GM23248 (cell line): ENCODE data around the gene SDC1. TPM values are rescaled to one million over a fixed set of nuclear protein-coding genes. Genes with fewer than 3 reads are reported as not detected.

ENCODE experiments used
- DNase-seq: peaks from one replicate; pipeline ENCODE4 v3.0.0-alpha.2; 2015
- H2AFZ ChIP-seq: fragments of 200-600 bp; sonication (generic); 2 replicates; pipeline ENCODE4 v1.6.1; 2016; ENCODE audit warnings: antibody characterized with exemption
- H3F3A ChIP-seq: fragments of 200-600 bp; sonication (generic); 2 replicates; pipeline ENCODE4 v1.6.1; 2016; ENCODE audit warnings: mild to moderate bottlenecking, antibody characterized with exemption, mixed run types; ENCODE audit not compliant: insufficient read depth
- H3K27ac ChIP-seq: fragments of 200-600 bp; sonication (generic); 2 replicates; pipeline ENCODE4 v1.5.1; 2016; ENCODE audit warnings: mild to moderate bottlenecking
- H3K27me3 ChIP-seq: fragments of 200-600 bp; sonication (generic); replicated peaks from 2 replicates; pipeline ENCODE4 v1.6.1; 2016; ENCODE audit warnings: mild to moderate bottlenecking; ENCODE audit not compliant: insufficient read depth
- H3K36me3 ChIP-seq: fragments of 200-600 bp; sonication (generic); 2 replicates; pipeline ENCODE4 v1.6.1; 2016; ENCODE audit warnings: low read depth, mild to moderate bottlenecking
- H3K4me1 ChIP-seq: fragments of 200-600 bp; sonication (generic); 2 replicates; pipeline ENCODE4 v1.6.1; 2016; ENCODE audit warnings: mild to moderate bottlenecking; ENCODE audit not compliant: insufficient read depth
- H3K4me2 ChIP-seq: fragments of 200-600 bp; sonication (generic); one replicate; pipeline ENCODE4 v1.6.1; 2016; ENCODE audit warnings: mild to moderate bottlenecking; ENCODE audit not compliant: unreplicated experiment
- H3K4me3 ChIP-seq: fragments of 200-600 bp; sonication (generic); 2 replicates; pipeline ENCODE4 v1.5.1; 2016; ENCODE audit warnings: mild to moderate bottlenecking
- H3K79me2 ChIP-seq: fragments of 200-600 bp; sonication (generic); 2 replicates; pipeline ENCODE4 v1.6.1; 2016; ENCODE audit warnings: mild to moderate bottlenecking; ENCODE audit not compliant: insufficient read depth
- H3K9ac ChIP-seq: fragments of 200-600 bp; sonication (generic); 2 replicates; pipeline ENCODE4 v1.6.1; 2016; ENCODE audit warnings: mild to moderate bottlenecking
- H3K9me2 ChIP-seq: fragments of 200-600 bp; sonication (generic); 2 replicates; pipeline ENCODE4 v1.6.1; 2016; ENCODE audit warnings: mixed run types, mild to moderate bottlenecking, moderate library complexity; ENCODE audit not compliant: insufficient read depth
- H3K9me3 ChIP-seq: fragments of 200-600 bp; sonication (generic); one replicate; pipeline ENCODE4 v1.6.1; 2017; ENCODE audit warnings: low read depth
- H4K20me1 ChIP-seq: fragments of 200-600 bp; sonication (generic); 2 replicates; pipeline ENCODE4 v1.6.0; 2016; ENCODE audit not compliant: insufficient read depth
- EZH2 ChIP-seq: fragments of 200-600 bp; sonication (generic); IDR thresholded peaks from 2 replicates; pipeline ENCODE4 v1.6.1; 2018; ENCODE audit warnings: antibody characterized with exemption, mild to moderate bottlenecking; ENCODE audit not compliant: insufficient read depth, poor library complexity, severe bottlenecking
- EZH2phosphoT487 ChIP-seq: fragments of 200-600 bp; sonication (generic); IDR thresholded peaks from 2 replicates; pipeline ENCODE4 v1.6.1; 2018; ENCODE audit warnings: antibody characterized with exemption, moderate library complexity, mild to moderate bottlenecking, low read depth; ENCODE audit not compliant: insufficient read depth
- WGBS, 2 experiments: methylation state at CpG; one replicate each; pipeline ENCODE4 v1.1.6; 2015 to 2017; ENCODE audit warnings: low lambda C conversion rate in 2 of 2, low coverage in 1 of 2; ENCODE audit errors: missing lambda C conversion rate in 2 of 2; 5-methylcytosine and 5-hydroxymethylcytosine counted together
- in situ Hi-C: fragments of 300-500 bp; cut with MboI; formaldehyde crosslinking; loops from 2 replicates; pipeline ENCODE4 v1.15.0; 2020
- polyA plus RNA-seq: library from polyadenylated mRNA; unstranded; fragments of >200 nt; fragmentation: Nextera tagmentation; extraction: Ambion mirVana; gene quantifications from 2 replicates; pipeline ENCODE4 v1.2.1, GENCODE V29; 2016
- total RNA-seq: library from RNA; depleted of rRNA; stranded (reverse); fragments of >200 nt; shearing (Covaris generic); gene quantifications from 2 replicates; pipeline ENCODE4 v1.2.3, GENCODE V29; 2014

Gene SDC1
- total and polyA plus RNA-seq, 2 experiments from 2014 or later, result 24.5 to 33.1 TPM

- H3K9me3 ChIP-seq, result no peaks in the 10 kb centered on the region
- DNase-seq, result no peak
- no peaks in the 10 kb centered on the region for H4K20me1 ChIP-seq
- H3K9me2 ChIP-seq, result no peaks in the 10 kb centered on the region
- no peak for TF ChIP-seq EZH2phosphoT487
- no peaks in the 10 kb centered on the region for H3K36me3 ChIP-seq
- H3F3A ChIP-seq, result no peaks in the 10 kb centered on the region
- WGBS, 2 experiments, result 90 to 96% methylated on average over 5 to 10 of the region's 10 CpGs
- H3K9ac ChIP-seq, result no peak overlapping the region
- H3K4me2 ChIP-seq, result no peak overlapping the region
- H3K27me3 ChIP-seq, result no peaks in the 10 kb centered on the region
- no peaks in the 10 kb centered on the region for H3K4me1 ChIP-seq
- no peaks in the 10 kb centered on the region for H3K79me2 ChIP-seq
- no peak overlapping the region for H3K4me3 ChIP-seq
- H3K27ac ChIP-seq, result no peak overlapping the region
- in situ Hi-C loops, result no loop called here
- H2AFZ ChIP-seq, result no peak overlapping the region
Observed at GRCh38 chr2:20205915-20206524, 18.9 kb downstream of the SDC1 start.

GRCh38 chr2:20205069-20205468 is 19.9 kb downstream of the SDC1 start:
- H3K9me2 ChIP-seq, result no peaks in the 10 kb centered on the region
- H3K9me3 ChIP-seq, result no peaks in the 10 kb centered on the region
- H3K36me3 ChIP-seq, result no peaks in the 10 kb centered on the region
- 80 to 85% methylated on average over 7 of the region's 7 CpGs for WGBS, 2 experiments
- H4K20me1 ChIP-seq, result no peaks in the 10 kb centered on the region
- no peak for DNase-seq
- no peak overlapping the region for H3K4me2 ChIP-seq
- TF ChIP-seq EZH2, result no peak
- TF ChIP-seq EZH2phosphoT487, result no peak
- H3K79me2 ChIP-seq, result no peaks in the 10 kb centered on the region
- no peaks in the 10 kb centered on the region for H3F3A ChIP-seq
- no peak overlapping the region for H3K4me3 ChIP-seq
- H3K27ac ChIP-seq, result no peak overlapping the region
- H3K9ac ChIP-seq, result no peak overlapping the region
- no peaks in the 10 kb centered on the region for H3K27me3 ChIP-seq
- H2AFZ ChIP-seq, result no peak overlapping the region
- H3K4me1 ChIP-seq, result no peaks in the 10 kb centered on the region
- in situ Hi-C loops, result no loop called here

GRCh38 chr2:20203521-20204225 is 21.3 kb downstream of the SDC1 start:
- Histone ChIP-seq H3K9me3 (no peaks in the 10 kb centered on the region), H3K9me2 (no peaks in the 10 kb centered on the region), H3K4me2 (no peak overlapping the region), H3K9ac (no peak overlapping the region), H3K79me2 (no peaks in the 10 kb centered on the region), H3K4me3 (no peak overlapping the region), H3K36me3 (no peaks in the 10 kb centered on the region), H3K27ac (no peak overlapping the region), H3K4me1 (no peaks in the 10 kb centered on the region), H3K27me3 (no peaks in the 10 kb centered on the region), H4K20me1 (no peaks in the 10 kb centered on the region), H3F3A (no peaks in the 10 kb centered on the region), H2AFZ (no peak overlapping the region)
- DNase-seq, result no peak
- in situ Hi-C loops, result no loop called here
- TF ChIP-seq EZH2, result no peak
- no peak for TF ChIP-seq EZH2phosphoT487
- 92 to 93% methylated on average over 13 to 17 of the region's 17 CpGs for WGBS, 2 experiments

- no peak for DNase-seq
- no peaks in the 10 kb centered on the region for H3K79me2 ChIP-seq
- H3K4me2 ChIP-seq, result no peak overlapping the region
- H3K27ac ChIP-seq, result no peak overlapping the region
- H3K9ac ChIP-seq, result no peak overlapping the region
- H3K4me1 ChIP-seq, result no peaks in the 10 kb centered on the region
- 95 to 96% methylated on average over 9 to 10 of the region's 10 CpGs for WGBS, 2 experiments
- no peaks in the 10 kb centered on the region for H3K36me3 ChIP-seq
- TF ChIP-seq EZH2phosphoT487 (no peak), EZH2 (no peak)
- no peak overlapping the region for H2AFZ ChIP-seq
- no peaks in the 10 kb centered on the region for H3F3A ChIP-seq
- in situ Hi-C loops, result no loop called here
- no peaks in the 10 kb centered on the region for H3K27me3 ChIP-seq
- H3K9me3 ChIP-seq, result no peaks in the 10 kb centered on the region
- H4K20me1 ChIP-seq, result no peaks in the 10 kb centered on the region
- no peak overlapping the region for H3K4me3 ChIP-seq
- H3K9me2 ChIP-seq, result no peaks in the 10 kb centered on the region
Observed at GRCh38 chr2:20203072-20203471, 21.9 kb downstream of the SDC1 start.
